ENCODE measurements around the gene BUD23. TPM values are rescaled to one million over a fixed set of nuclear protein-coding genes. Genes with fewer than 3 reads are reported as not detected.

The BUD23 gene
- total and polyA plus RNA-seq, 4 donors = 19.1 to 52.6 (median 37.8) TPM

GRCh38 chr7:73663033-73663432 is 20.4 kb upstream of the BUD23 start:
- Histone ChIP-seq H3K4me1 (ENCODE audit: control insufficient read depth in 4 of 4, insufficient read depth in 4 of 4, low read length in 3 of 4) (peaks cover 3 to 24% (median 12%) of the 10 kb centered on the region in 4 donors), H3K27ac (ENCODE audit: low read depth in 1 of 2, low read length in 2 of 2) (no peak overlapping the region), H3K27me3 (ENCODE audit: control insufficient read depth in 4 of 4, insufficient read depth in 4 of 4, low read length in 3 of 4) (no peaks in the 10 kb centered on the region), H3K4me3 (ENCODE audit: low read depth in 1 of 3, low read length in 3 of 3) (no peak overlapping the region), H3K9me3 (ENCODE audit: control insufficient read depth in 4 of 4, low read length in 3 of 4) (no peaks in the 10 kb centered on the region), H3K9ac (ENCODE audit: low read depth in 1 of 2, low read length in 2 of 2) (no peak overlapping the region), H3K36me3 (ENCODE audit: control insufficient read depth in 4 of 4, insufficient read depth in 3 of 4, low read depth in 1 of 4, low read length in 3 of 4) (no peaks in the 10 kb centered on the region)
- DNase-seq (ENCODE audit: low spot score) = no peak
- no peak for TF ChIP-seq FOXA2 (IDR thresholded peaks at IDR 0.05)
- no peak for TF ChIP-seq TAF1 (conservative IDR thresholded peaks at IDR 0.05)

GRCh38 chr7:73667344-73668102 is 15.9 kb upstream of the BUD23 start, which contains the start of gene VPS37D:
VPS37D (plus strand) TSS chr7:73667831; CDS start chr7:73667959, 128 bp downstream.
- H3K9ac ChIP-seq (ENCODE audit: low read depth in 1 of 2, low read length in 2 of 2) = peak within 1 kb of the TSS in 1 of 2 donors; percentile 7
- H3K36me3 ChIP-seq (ENCODE audit: control insufficient read depth in 4 of 4, insufficient read depth in 3 of 4, low read depth in 1 of 4, low read length in 3 of 4) = no peaks in the 10 kb centered on the region
- WGBS = 5% methylated on average over 79 of the region's 79 CpGs
- H3K27ac ChIP-seq (ENCODE audit: low read depth in 1 of 2, low read length in 2 of 2) = no peak within 1 kb of the TSS
- peak; percentile 95 for DNase-seq (ENCODE audit: low spot score)
- no peaks in the 10 kb centered on the region for H3K9me3 ChIP-seq (ENCODE audit: control insufficient read depth in 4 of 4, low read length in 3 of 4)
- no peaks in the 10 kb centered on the region for H3K27me3 ChIP-seq (ENCODE audit: control insufficient read depth in 4 of 4, insufficient read depth in 4 of 4, low read length in 3 of 4)
- peak within 1 kb of the TSS in 2 of 3 donors; percentile 10 to 83 for H3K4me3 ChIP-seq (ENCODE audit: low read depth in 1 of 3, low read length in 3 of 3)
- TF ChIP-seq SP1 (IDR thresholded peaks at IDR 0.05) (peak; percentile 30), ATF3 (IDR thresholded peaks at IDR 0.05) (no peak), HNF4A (conservative IDR thresholded peaks at IDR 0.05) (peak in 1 of 2 donors; percentile 43), RAD21 (IDR thresholded peaks at IDR 0.05) (peak; percentile 56 to 66)
- TF ChIP-seq, protein P1, sequence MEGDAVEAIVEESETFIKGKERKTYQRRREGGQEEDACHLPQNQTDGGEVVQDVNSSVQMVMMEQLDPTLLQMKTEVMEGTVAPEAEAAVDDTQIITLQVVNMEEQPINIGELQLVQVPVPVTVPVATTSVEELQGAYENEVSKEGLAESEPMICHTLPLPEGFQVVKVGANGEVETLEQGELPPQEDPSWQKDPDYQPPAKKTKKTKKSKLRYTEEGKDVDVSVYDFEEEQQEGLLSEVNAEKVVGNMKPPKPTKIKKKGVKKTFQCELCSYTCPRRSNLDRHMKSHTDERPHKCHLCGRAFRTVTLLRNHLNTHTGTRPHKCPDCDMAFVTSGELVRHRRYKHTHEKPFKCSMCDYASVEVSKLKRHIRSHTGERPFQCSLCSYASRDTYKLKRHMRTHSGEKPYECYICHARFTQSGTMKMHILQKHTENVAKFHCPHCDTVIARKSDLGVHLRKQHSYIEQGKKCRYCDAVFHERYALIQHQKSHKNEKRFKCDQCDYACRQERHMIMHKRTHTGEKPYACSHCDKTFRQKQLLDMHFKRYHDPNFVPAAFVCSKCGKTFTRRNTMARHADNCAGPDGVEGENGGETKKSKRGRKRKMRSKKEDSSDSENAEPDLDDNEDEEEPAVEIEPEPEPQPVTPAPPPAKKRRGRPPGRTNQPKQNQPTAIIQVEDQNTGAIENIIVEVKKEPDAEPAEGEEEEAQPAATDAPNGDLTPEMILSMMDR (IDR thresholded peaks at IDR 0.05; ENCODE audit: low read depth, low read length, missing input control) = peak; percentile 95
- peaks cover 8 to 31% (median 17%) of the 10 kb centered on the region in 4 donors for H3K4me1 ChIP-seq (ENCODE audit: control insufficient read depth in 4 of 4, insufficient read depth in 4 of 4, low read length in 3 of 4)

- no peaks in the 10 kb centered on the region for H3K27me3 ChIP-seq (ENCODE audit: control insufficient read depth in 4 of 4, insufficient read depth in 4 of 4, low read length in 3 of 4)
- H3K9me3 ChIP-seq (ENCODE audit: control insufficient read depth in 4 of 4, low read length in 3 of 4) = no peaks in the 10 kb centered on the region
- 5% methylated on average over 52 of the region's 52 CpGs for WGBS
- no peak overlapping the region for H3K27ac ChIP-seq (ENCODE audit: low read depth in 1 of 2, low read length in 2 of 2)
- H3K9ac ChIP-seq (ENCODE audit: low read depth in 1 of 2, low read length in 2 of 2) = peak overlapping the region in 1 of 2 donors; percentile 7
- H3K4me1 ChIP-seq (ENCODE audit: control insufficient read depth in 4 of 4, insufficient read depth in 4 of 4, low read length in 3 of 4) = peaks cover 8 to 31% (median 17%) of the 10 kb centered on the region in 4 donors
- no peak for DNase-seq (ENCODE audit: low spot score)
- H3K36me3 ChIP-seq (ENCODE audit: control insufficient read depth in 4 of 4, insufficient read depth in 3 of 4, low read depth in 1 of 4, low read length in 3 of 4) = no peaks in the 10 kb centered on the region
- TF ChIP-seq NR2F2 (IDR thresholded peaks at IDR 0.05) (no peak), HNF4A (conservative IDR thresholded peaks at IDR 0.05) (no peak), SP1 (IDR thresholded peaks at IDR 0.05) (no peak), REST (IDR thresholded peaks at IDR 0.05) (no peak), GABPA (IDR thresholded peaks at IDR 0.05 in 1 of 2, conservative IDR thresholded peaks at IDR 0.05 in 1 of 2) (no peak), YY1 (IDR thresholded peaks at IDR 0.05) (no peak), JUND (IDR thresholded peaks at IDR 0.05) (no peak)
- H3K4me3 ChIP-seq (ENCODE audit: low read depth in 1 of 3, low read length in 3 of 3) = peak overlapping the region in 2 of 3 donors; percentile 10 to 83
Measured at GRCh38 chr7:73668103-73668885, 15.1 kb upstream of the BUD23 start.
